ENCODE measurements around the gene ITPKC.

DNA sequence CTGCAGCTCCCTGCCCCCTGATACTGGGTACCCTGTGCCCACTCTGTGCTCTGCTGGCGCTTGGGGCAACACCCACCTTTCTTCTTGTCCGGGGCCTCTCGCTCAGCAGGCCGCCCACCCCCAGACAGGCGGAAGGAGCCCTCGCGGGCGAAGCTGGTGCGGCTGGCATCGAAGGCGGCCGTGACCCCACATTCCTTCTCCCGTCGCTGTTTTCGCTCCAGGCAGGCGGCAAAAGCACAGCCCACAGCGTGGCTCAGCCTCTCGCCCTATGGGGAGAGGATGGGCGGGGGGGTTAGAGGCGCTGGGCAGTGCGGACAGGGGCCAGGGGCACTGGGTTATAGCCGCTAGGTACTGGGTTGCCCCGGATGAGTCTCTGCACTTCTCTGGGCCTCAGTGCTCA lies 39.8 kb upstream of the ITPKC start:
- TF ChIP-seq, protein P1, sequence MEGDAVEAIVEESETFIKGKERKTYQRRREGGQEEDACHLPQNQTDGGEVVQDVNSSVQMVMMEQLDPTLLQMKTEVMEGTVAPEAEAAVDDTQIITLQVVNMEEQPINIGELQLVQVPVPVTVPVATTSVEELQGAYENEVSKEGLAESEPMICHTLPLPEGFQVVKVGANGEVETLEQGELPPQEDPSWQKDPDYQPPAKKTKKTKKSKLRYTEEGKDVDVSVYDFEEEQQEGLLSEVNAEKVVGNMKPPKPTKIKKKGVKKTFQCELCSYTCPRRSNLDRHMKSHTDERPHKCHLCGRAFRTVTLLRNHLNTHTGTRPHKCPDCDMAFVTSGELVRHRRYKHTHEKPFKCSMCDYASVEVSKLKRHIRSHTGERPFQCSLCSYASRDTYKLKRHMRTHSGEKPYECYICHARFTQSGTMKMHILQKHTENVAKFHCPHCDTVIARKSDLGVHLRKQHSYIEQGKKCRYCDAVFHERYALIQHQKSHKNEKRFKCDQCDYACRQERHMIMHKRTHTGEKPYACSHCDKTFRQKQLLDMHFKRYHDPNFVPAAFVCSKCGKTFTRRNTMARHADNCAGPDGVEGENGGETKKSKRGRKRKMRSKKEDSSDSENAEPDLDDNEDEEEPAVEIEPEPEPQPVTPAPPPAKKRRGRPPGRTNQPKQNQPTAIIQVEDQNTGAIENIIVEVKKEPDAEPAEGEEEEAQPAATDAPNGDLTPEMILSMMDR (conservative IDR thresholded peaks at IDR 0.05 in 1 of 2, IDR thresholded peaks at IDR 0.05 in 1 of 2; ENCODE audit: extremely low read depth in 1 of 2, insufficient read depth in 1 of 2, low read depth in 1 of 2, low read length in 2 of 2): no peak
- TF ChIP-seq EZH2 (IDR thresholded peaks at IDR 0.05; ENCODE audit: borderline replicate concordance, low read length): no peak

Data from mammary epithelial cell (primary cell).